GM21528 (cell line): ENCODE results near the gene ZNF44.

Source experiments
- ATAC-seq: cut with Tn5 transposase; IDR thresholded peaks from one replicate; pipeline ENCODE4 v1.9.1; 2021; ENCODE audit warnings: mild to moderate bottlenecking, moderate library complexity; ENCODE audit not compliant: unreplicated experiment, low FRiP score

Gene ZNF44

GRCh38 chr19:12265921-12266704 is 28.6 kb downstream of the ZNF44 start:
- ATAC-seq = no peak

GRCh38 chr19:12261554-12261953 is 33.1 kb downstream of the ZNF44 start:
- ATAC-seq = no peak

GRCh38 chr19:12260861-12261260 is 33.8 kb downstream of the ZNF44 start:
- no peak for ATAC-seq

GRCh38 chr19:12260236-12260635 is 34.4 kb downstream of the ZNF44 start:
- no peak for ATAC-seq

- ATAC-seq = no peak
Measured at GRCh38 chr19:12255372-12255771, 39.3 kb downstream of the ZNF44 start.

- ATAC-seq = no peak
Measured at GRCh38 chr19:12247644-12248222, 47.0 kb downstream of the ZNF44 start.

- ATAC-seq = no peak
Measured at GRCh38 chr19:12244370-12244769, 50.3 kb downstream of the ZNF44 start.

GRCh38 chr19:12237143-12237839 is 57.4 kb downstream of the ZNF44 start:
- no peak for ATAC-seq

GRCh38 chr19:12232961-12233360 is 61.7 kb downstream of the ZNF44 start:
- ATAC-seq = no peak

GRCh38 chr19:12230751-12231733 is 63.6 kb downstream of the ZNF44 start:
- no peak for ATAC-seq

GRCh38 chr19:12229990-12230389 is 64.7 kb downstream of the ZNF44 start:
- no peak for ATAC-seq

- ATAC-seq = no peak
Measured at GRCh38 chr19:12224676-12225075, 70.0 kb downstream of the ZNF44 start.

GRCh38 chr19:12222980-12223630 is 71.6 kb downstream of the ZNF44 start:
- no peak for ATAC-seq
